Activated CD8-positive, alpha-beta T cell treated with anti-CD3 and anti-CD28 coated beads for 36 hours (primary cell): ENCODE results near the gene WDPCP. TPM values are rescaled to one million over a fixed set of nuclear protein-coding genes. Genes with fewer than 3 reads are reported as not detected.
"Not testable (repeated sequence)": the region's sequence is repeated elsewhere in the genome, so short reads cannot be mapped to it uniquely, and the experiment has no call there.

ENCODE experiments used
- ATAC-seq: fragments of 200-7000 bp; cut with Tn5 transposase; one replicate; pipeline ENCODE4 v1.10.0; 2021; ENCODE audit warnings: mild to moderate bottlenecking, moderate library complexity
- CTCF ChIA-PET: fragments of 350-600 bp; sonication (Branson Sonifier 250); formaldehyde crosslinking; loops from one replicate; lab custom pipeline; 2021; ENCODE audit warnings: antibody characterized with exemption; lab: Charles Lee
- POLR2A ChIA-PET: fragments of 350-600 bp; sonication (Branson Sonifier 250); formaldehyde crosslinking; loops from one replicate; lab custom pipeline; 2021; ENCODE audit warnings: antibody characterized with exemption; lab: Charles Lee
- DNase-seq: peaks from one replicate; pipeline ENCODE4 v3.0.0-alpha.2; 2020
- H3K27ac Mint-ChIP-seq: one replicate; pipeline ENCODE4 v1.8.0; 2021; ENCODE audit warnings: mild to moderate bottlenecking, mixed read lengths
- H3K27me3 Mint-ChIP-seq: one replicate; pipeline ENCODE4 v1.8.0; 2021; ENCODE audit warnings: mixed read lengths
- H3K36me3 Mint-ChIP-seq: one replicate; pipeline ENCODE4 v1.8.0; 2021; ENCODE audit warnings: low read depth, mixed read lengths
- H3K4me1 Mint-ChIP-seq: one replicate; pipeline ENCODE4 v1.8.0; 2021; ENCODE audit warnings: low read depth, mixed read lengths
- H3K4me3 Mint-ChIP-seq: one replicate; pipeline ENCODE4 v1.8.0; 2021; ENCODE audit warnings: mild to moderate bottlenecking, moderate library complexity, mixed read lengths
- H3K9me3 Mint-ChIP-seq: one replicate; pipeline ENCODE4 v1.8.0; 2021; ENCODE audit warnings: mixed read lengths
- CTCF ChIP-seq: fragments of 200-600 bp; IDR thresholded peaks from one replicate; pipeline ENCODE4 v1.8.0; 2022; ENCODE audit warnings: antibody characterized with exemption, mild to moderate bottlenecking
- intact Hi-C: fragments of 100-400 bp; cut with micrococcal nuclease; formaldehyde crosslinking; loops from one replicate; pipeline ENCODE4 v1.10.0; 2022
- total RNA-seq, 2 experiments: library from RNA; stranded (reverse); gene quantifications; one replicate each; pipeline ENCODE4 v1.2.3, GENCODE V29; 2021

The WDPCP gene
- total RNA-seq, 2 experiments from 2014 or later, result 5.0 to 5.8 TPM

GRCh38 chr2:63569740-63570139 lies 18.5 kb downstream of the WDPCP start:
- Mint-ChIP-seq H3K9me3 (peaks cover 33% of the 10 kb centered on the region), H3K4me3 (no peak overlapping the region), H3K27ac (no peak overlapping the region), H3K36me3 (peaks cover 20% of the 10 kb centered on the region), H3K4me1 (no peaks in the 10 kb centered on the region), H3K27me3 (no peaks in the 10 kb centered on the region)
- POLR2A ChIA-PET, result no interaction called here
- intact Hi-C loops, result no loop called here
- TF ChIP-seq CTCF, result no peak
- DNase-seq (no peak), ATAC-seq (no peak)
- CTCF ChIA-PET, result no interaction called here

GRCh38 chr2:63562751-63563150 lies 25.5 kb downstream of the WDPCP start:
- no peak overlapping the region for H3K4me3 Mint-ChIP-seq
- ChIA-PET CTCF (no interaction called here), POLR2A (no interaction called here)
- peaks cover 3% of the 10 kb centered on the region for H3K4me1 Mint-ChIP-seq
- peaks cover 35% of the 10 kb centered on the region for H3K9me3 Mint-ChIP-seq
- DNase-seq, result no peak
- no peaks in the 10 kb centered on the region for H3K27me3 Mint-ChIP-seq
- H3K36me3 Mint-ChIP-seq, result peaks cover 43% of the 10 kb centered on the region
- no peak overlapping the region for H3K27ac Mint-ChIP-seq
- ATAC-seq, result no peak
- no peak for TF ChIP-seq CTCF
- intact Hi-C loops, result no loop called here

- peaks cover 32% of the 10 kb centered on the region for H3K9me3 Mint-ChIP-seq
- H3K27me3 Mint-ChIP-seq, POLR2A ChIA-PET, H3K27ac Mint-ChIP-seq, ATAC-seq, intact Hi-C loops, CTCF ChIA-PET, H3K4me1 Mint-ChIP-seq, DNase-seq, H3K4me3 Mint-ChIP-seq: not testable (repeated sequence)
- peaks cover 55% of the 10 kb centered on the region for H3K36me3 Mint-ChIP-seq
Observed at GRCh38 chr2:63558922-63559321, 29.4 kb downstream of the WDPCP start.

GRCh38 chr2:63557819-63558218 lies 30.5 kb downstream of the WDPCP start:
- H3K4me1 Mint-ChIP-seq, H3K27me3 Mint-ChIP-seq, DNase-seq, POLR2A ChIA-PET, ATAC-seq, H3K27ac Mint-ChIP-seq, H3K4me3 Mint-ChIP-seq, intact Hi-C loops: not testable (repeated sequence)
- CTCF ChIA-PET, result interaction anchor here (1.5 kb wide), 1 partner anchor 10 kb away, joined by 4 read pairs; no protein-coding TSS in a partner anchor
- Mint-ChIP-seq H3K9me3 (peaks cover 35% of the 10 kb centered on the region), H3K36me3 (peaks cover 53% of the 10 kb centered on the region)

GRCh38 chr2:63555931-63556330 lies 32.3 kb downstream of the WDPCP start:
- no peak for ATAC-seq
- Mint-ChIP-seq H3K36me3 (peaks cover 44% of the 10 kb centered on the region), H3K4me3 (no peak overlapping the region), H3K27me3 (no peaks in the 10 kb centered on the region), H3K9me3 (peaks cover 29% of the 10 kb centered on the region), H3K27ac (no peak overlapping the region), H3K4me1 (peaks cover 7% of the 10 kb centered on the region)
- intact Hi-C loops, result no loop called here
- DNase-seq, result no peak
- TF ChIP-seq CTCF, result no peak
- POLR2A ChIA-PET, result no interaction called here
- CTCF ChIA-PET, result no interaction called here

GRCh38 chr2:63555299-63555698 lies 33.0 kb downstream of the WDPCP start:
- intact Hi-C loops, result no loop called here
- ATAC-seq (no peak), DNase-seq (no peak)
- Mint-ChIP-seq H3K4me1 (peaks cover 8% of the 10 kb centered on the region), H3K36me3 (peaks cover 38% of the 10 kb centered on the region), H3K9me3 (peaks cover 23% of the 10 kb centered on the region), H3K4me3 (no peak overlapping the region), H3K27me3 (no peaks in the 10 kb centered on the region), H3K27ac (no peak overlapping the region)
- POLR2A ChIA-PET, result no interaction called here
- no peak for TF ChIP-seq CTCF
- CTCF ChIA-PET, result no interaction called here
